Thyroid gland (tissue), 4 donors: ENCODE results near the gene SIRPA. TPM values are rescaled to one million over a fixed set of nuclear protein-coding genes. Genes with fewer than 3 reads are reported as not detected.

Experiments
- DNase-seq, 2 donors: peaks; one replicate each; pipeline ENCODE4 v3.0.0-alpha.2; 2019
- H3K27ac ChIP-seq, 3 donors: fragments of 200-600 bp; sonication (generic); 1 replicate in 2 of 3; 2 replicates in 1 of 3; pipeline ENCODE4 v1.5.1; 2016 to 2019; ENCODE audit warnings: mild to moderate bottlenecking in 1 of 3, moderate library complexity in 1 of 3
- H3K27me3 ChIP-seq: fragments of 200-600 bp; sonication (generic); one replicate; pipeline ENCODE4 v1.5.1; 2019
- H3K36me3 ChIP-seq, 2 donors: fragments of 200-600 bp; sonication (generic); one replicate each; pipeline ENCODE4 v1.5.1; 2016 to 2019
- H3K4me1 ChIP-seq, 2 donors: fragments of 200-600 bp; sonication (generic); one replicate each; pipeline ENCODE4 v1.5.1; 2017 to 2019
- H3K4me3 ChIP-seq, 3 donors: fragments of 200-600 bp; sonication (generic); replicated peaks in 1 of 3; 1 replicate in 2 of 3; 2 replicates in 1 of 3; pipeline ENCODE4 v1.5.1; 2016; ENCODE audit warnings: mild to moderate bottlenecking in 1 of 3
- H3K9me3 ChIP-seq: fragments of 200-600 bp; sonication (generic); one replicate; pipeline ENCODE4 v1.5.1; 2017
- CTCF ChIP-seq, 6 experiments: fragments of 200-600 bp in 3 of 6; fragments of 450-650 bp in 3 of 6; sonication (generic) in 3 of 6; IDR thresholded peaks; one replicate each; pipeline ENCODE4 v1.5.1; 2016 to 2019; ENCODE audit warnings: antibody characterized with exemption in 6 of 6, mild to moderate bottlenecking in 2 of 6, inconsistent platforms in 1 of 6, moderate library complexity in 1 of 6
- POLR2A ChIP-seq, 2 donors: fragments of 450-650 bp; IDR thresholded peaks; one replicate each; pipeline ENCODE4 v1.6.1; 2017; ENCODE audit warnings: antibody characterized with exemption in 2 of 2, mild to moderate bottlenecking in 2 of 2, moderate library complexity in 1 of 2
- WGBS, 2 donors: methylation state at CpG; one replicate each; pipeline ENCODE4 v1.1.5; 2017; 5-methylcytosine and 5-hydroxymethylcytosine counted together
- intact Hi-C: fragments of 100-400 bp; cut with DNase I; formaldehyde crosslinking; loops from one replicate; pipeline ENCODE4 v1.15.1; 2023
- total RNA-seq, 4 donors: library from RNA; depleted of rRNA; stranded (reverse); fragments of >200 nt; gene quantifications; one replicate each; pipeline ENCODE4 v1.2.3, GENCODE V29; 2016

Gene SIRPA
- total RNA-seq, 4 donors from 2014 or later = 14.1 to 35.1 (median 25.4) TPM

DNA sequence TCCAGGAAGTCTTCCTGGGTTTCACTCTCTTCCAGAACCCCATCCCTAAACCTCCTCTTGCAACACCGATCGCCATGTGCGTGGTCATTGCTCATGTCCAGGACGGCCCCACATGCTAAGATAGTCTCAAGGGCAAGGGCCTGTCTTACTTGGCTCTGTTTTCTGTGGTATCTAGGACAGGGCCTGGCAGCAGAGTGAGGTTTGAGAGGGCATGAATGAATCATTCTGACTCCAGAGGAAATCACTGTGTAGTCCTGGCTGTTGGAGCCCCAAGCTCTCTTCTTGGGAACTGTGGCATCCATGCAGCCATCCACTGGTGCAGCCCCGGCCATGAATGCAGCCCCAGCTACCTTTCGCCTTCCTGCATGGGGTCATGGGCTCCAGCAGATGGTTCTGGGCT is 12.4 kb downstream of the SIRPA start:
- TF ChIP-seq POLR2A (IDR thresholded peaks at IDR 0.05) = no peak
- TF ChIP-seq CTCF (IDR thresholded peaks at IDR 0.05) = no peak
- H3K9me3 ChIP-seq = no peaks in the 10 kb centered on the region
- no peaks in the 10 kb centered on the region for H3K4me1 ChIP-seq
- no peak for DNase-seq
- no peak overlapping the region for H3K4me3 ChIP-seq
- no peak overlapping the region for H3K27ac ChIP-seq
- intact Hi-C loops = no loop called here
- WGBS, 2 donors = 90 to 94% methylated on average over 4 to 5 of the region's 6 CpGs
- H3K36me3 ChIP-seq = no peaks in the 10 kb centered on the region
- no peaks in the 10 kb centered on the region for H3K27me3 ChIP-seq

DNA sequence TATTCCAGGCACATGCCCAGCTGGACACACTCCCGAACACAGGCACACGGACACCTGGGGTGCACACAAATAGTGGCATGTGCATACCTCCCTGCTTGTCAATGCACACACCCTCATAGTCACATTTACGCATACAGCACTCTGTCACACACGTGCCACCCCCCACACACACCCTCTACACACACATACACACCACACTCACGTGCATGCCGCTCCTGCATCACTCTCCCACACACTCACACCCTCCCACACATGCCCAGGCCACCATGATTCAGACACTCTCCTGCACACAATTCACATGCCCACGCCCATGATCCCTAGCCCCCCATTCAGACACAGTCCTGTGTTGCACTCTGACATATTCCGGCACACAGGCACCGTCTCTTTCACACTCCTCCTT is 13.0 kb downstream of the SIRPA start:
- Histone ChIP-seq H3K36me3 (no peaks in the 10 kb centered on the region), H3K4me3 (no peak overlapping the region), H3K27me3 (no peaks in the 10 kb centered on the region), H3K4me1 (no peaks in the 10 kb centered on the region), H3K9me3 (no peaks in the 10 kb centered on the region), H3K27ac (no peak overlapping the region)
- 88 to 90% methylated on average over 9 of the region's 9 CpGs for WGBS, 2 donors
- no peak for DNase-seq
- intact Hi-C loops = no loop called here
- TF ChIP-seq CTCF (IDR thresholded peaks at IDR 0.05) (no peak), POLR2A (IDR thresholded peaks at IDR 0.05) (no peak)

GRCh38 chr20:1909097-1909496 is 13.9 kb downstream of the SIRPA start:
- Histone ChIP-seq H3K4me1 (no peaks in the 10 kb centered on the region), H3K9me3 (no peaks in the 10 kb centered on the region), H3K27me3 (no peaks in the 10 kb centered on the region), H3K36me3 (no peaks in the 10 kb centered on the region), H3K4me3 (no peak overlapping the region), H3K27ac (no peak overlapping the region)
- intact Hi-C loops = no loop called here
- TF ChIP-seq CTCF (IDR thresholded peaks at IDR 0.05) (no peak), POLR2A (IDR thresholded peaks at IDR 0.05) (no peak)
- DNase-seq = no peak
- 86 to 87% methylated on average over 4 of the region's 4 CpGs for WGBS, 2 donors

DNA sequence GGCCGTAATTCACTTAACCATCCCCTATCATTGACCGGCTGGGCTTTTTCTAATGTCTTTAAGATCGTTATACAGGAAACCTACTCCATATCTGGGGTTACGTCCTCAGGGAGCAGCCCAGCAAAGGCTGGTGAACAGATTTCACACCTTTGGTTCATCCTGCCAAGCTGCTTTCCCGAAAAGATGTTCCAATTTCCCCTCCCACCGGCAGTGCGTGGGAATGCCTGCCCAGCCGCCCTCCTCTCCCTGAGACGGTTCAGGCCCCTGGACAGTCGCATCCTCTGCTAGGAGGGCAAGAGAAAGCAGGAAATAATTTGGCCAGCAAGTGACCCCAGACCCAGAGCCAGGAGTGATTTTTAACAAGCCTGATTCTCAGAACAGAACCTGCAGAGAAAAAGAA is 16.3 kb downstream of the SIRPA start:
- no peaks in the 10 kb centered on the region for H3K9me3 ChIP-seq
- H3K27ac ChIP-seq = no peak overlapping the region
- DNase-seq = no peak
- H3K4me1 ChIP-seq = no peaks in the 10 kb centered on the region
- no peak overlapping the region for H3K4me3 ChIP-seq
- intact Hi-C loops = no loop called here
- no peak for TF ChIP-seq CTCF (IDR thresholded peaks at IDR 0.05)
- TF ChIP-seq POLR2A (IDR thresholded peaks at IDR 0.05) = no peak
- H3K36me3 ChIP-seq = peaks cover 0 to 9% of the 10 kb centered on the region in 2 donors
- no peaks in the 10 kb centered on the region for H3K27me3 ChIP-seq
- WGBS, 2 donors = 93 to 96% methylated on average over 10 of the region's 10 CpGs

GRCh38 chr20:1912053-1912452 is 16.8 kb downstream of the SIRPA start:
- Histone ChIP-seq H3K4me1 (no peaks in the 10 kb centered on the region), H3K9me3 (no peaks in the 10 kb centered on the region), H3K27me3 (no peaks in the 10 kb centered on the region), H3K36me3 (peaks cover 0 to 9% of the 10 kb centered on the region in 2 donors), H3K27ac (no peak overlapping the region), H3K4me3 (no peak overlapping the region)
- intact Hi-C loops = no loop called here
- 89 to 92% methylated on average over 12 of the region's 12 CpGs for WGBS, 2 donors
- no peak for DNase-seq
- TF ChIP-seq POLR2A (IDR thresholded peaks at IDR 0.05) (no peak), CTCF (IDR thresholded peaks at IDR 0.05) (no peak)
